GM23338 (cell line): ENCODE data around the gene STK4. TPM values are rescaled to one million over a fixed set of nuclear protein-coding genes. Genes with fewer than 3 reads are reported as not detected.

ENCODE experiments used
- ATAC-seq: fragments of 200-7000 bp; cut with Tn5 transposase; 3 replicates; pipeline ENCODE4 v1.9.1; 2020
- DNase-seq: peaks from one replicate; pipeline ENCODE4 v3.0.0-alpha.2; 2015; ENCODE audit warnings: low spot score
- H2AFZ ChIP-seq: fragments of 200-600 bp; sonication (generic); 2 replicates; pipeline ENCODE4 v1.8.0; 2016; ENCODE audit warnings: antibody characterized with exemption, mild to moderate bottlenecking, moderate library complexity
- H3F3A ChIP-seq: fragments of 200-600 bp; sonication (generic); replicated peaks from 2 replicates; pipeline ENCODE4 v1.8.0; 2017; ENCODE audit warnings: antibody characterized with exemption, mixed run types, low read depth
- H3K27ac ChIP-seq: fragments of 200-600 bp; sonication (generic); 2 replicates; pipeline ENCODE4 v1.6.1; 2016; ENCODE audit warnings: low read depth
- H3K27me3 ChIP-seq: fragments of 200-600 bp; sonication (generic); 2 replicates; pipeline ENCODE4 v1.8.0; 2016; ENCODE audit warnings: mild to moderate bottlenecking, mixed run types, moderate library complexity; ENCODE audit not compliant: insufficient read depth
- H3K36me3 ChIP-seq: fragments of 200-600 bp; sonication (generic); 2 replicates; pipeline ENCODE4 v1.8.0; 2016; ENCODE audit warnings: mild to moderate bottlenecking; ENCODE audit not compliant: insufficient read depth
- H3K4me1 ChIP-seq: fragments of 200-600 bp; sonication (generic); 2 replicates; pipeline ENCODE4 v1.8.0; 2016; ENCODE audit warnings: mild to moderate bottlenecking, moderate library complexity; ENCODE audit not compliant: insufficient read depth
- H3K4me2 ChIP-seq: fragments of 200-600 bp; sonication (generic); 2 replicates; pipeline ENCODE4 v1.7.1; 2017; ENCODE audit warnings: mixed run types
- H3K4me3 ChIP-seq: fragments of 200-600 bp; sonication (generic); 2 replicates; pipeline ENCODE4 v1.6.1; 2016; ENCODE audit warnings: mixed run types
- H3K79me2 ChIP-seq: fragments of 200-600 bp; sonication (generic); replicated peaks from 2 replicates; pipeline ENCODE4 v1.8.0; 2017; ENCODE audit warnings: mild to moderate bottlenecking; ENCODE audit not compliant: insufficient read depth
- H3K9me2 ChIP-seq: fragments of 200-600 bp; sonication (generic); 2 replicates; pipeline ENCODE4 v1.8.0; 2017; ENCODE audit not compliant: insufficient read depth
- H4K20me1 ChIP-seq: fragments of 200-600 bp; sonication (generic); replicated peaks from 2 replicates; pipeline ENCODE4 v1.8.0; 2017; ENCODE audit warnings: mild to moderate bottlenecking; ENCODE audit not compliant: insufficient read depth
- H3K27ac Mint-ChIP-seq: 2 replicates; pipeline ENCODE4 v1.8.0; 2020; ENCODE audit warnings: inconsistent platforms, mild to moderate bottlenecking, moderate library complexity, mixed read lengths
- H3K27me3 Mint-ChIP-seq: 3 replicates; pipeline ENCODE4 v1.8.0; 2022; ENCODE audit warnings: low read depth, mild to moderate bottlenecking, moderate library complexity, mixed read lengths, inconsistent platforms; ENCODE audit not compliant: insufficient read depth, poor library complexity
- H3K36me3 Mint-ChIP-seq: 3 replicates; pipeline ENCODE4 v1.8.0; 2021; ENCODE audit warnings: low read depth, mild to moderate bottlenecking, inconsistent platforms, moderate library complexity, mixed read lengths
- H3K4me1 Mint-ChIP-seq: 3 replicates; pipeline ENCODE4 v1.8.0; 2020; ENCODE audit warnings: mild to moderate bottlenecking, inconsistent platforms, mixed read lengths
- H3K4me3 Mint-ChIP-seq: 3 replicates; pipeline ENCODE4 v1.8.0; 2021; ENCODE audit warnings: moderate library complexity, mild to moderate bottlenecking, inconsistent platforms, mixed read lengths
- H3K9me3 Mint-ChIP-seq: 3 replicates; pipeline ENCODE4 v1.8.0; 2020; ENCODE audit warnings: moderate library complexity, mild to moderate bottlenecking, inconsistent platforms, mixed read lengths
- EZH2 ChIP-seq: fragments of 200-600 bp; sonication (generic); IDR thresholded peaks from one replicate; pipeline ENCODE4 v1.8.0; 2017; ENCODE audit warnings: antibody characterized with exemption, mild to moderate bottlenecking, low read depth; ENCODE audit not compliant: unreplicated experiment
- EZH2phosphoT487 ChIP-seq: fragments of 200-600 bp; sonication (generic); IDR thresholded peaks from one replicate; pipeline ENCODE4 v1.8.1; 2018; ENCODE audit warnings: antibody characterized with exemption; ENCODE audit not compliant: unreplicated experiment
- JUNB ChIP-seq: IDR thresholded peaks from one replicate; pipeline ENCODE4 v1.6.1; 2016; ENCODE audit warnings: antibody characterized with exemption; ENCODE audit not compliant: unreplicated experiment
- NANOG ChIP-seq: IDR thresholded peaks from 2 replicates; pipeline ENCODE4 v1.6.1; 2016; ENCODE audit warnings: antibody characterized with exemption, borderline replicate concordance
- POLR2AphosphoS5 ChIP-seq: IDR thresholded peaks from 2 replicates; pipeline ENCODE4 v1.6.1; 2016; ENCODE audit warnings: antibody characterized with exemption, low read depth
- STAT1 ChIP-seq: IDR thresholded peaks from one replicate; pipeline ENCODE4 v1.6.1; 2016; ENCODE audit warnings: antibody characterized with exemption; ENCODE audit not compliant: unreplicated experiment
- ZNF331 ChIP-seq: fragments of 250-450 bp; sonication (Bioruptor Pico); IDR thresholded peaks from 2 replicates; pipeline ENCODE4 v1.5.0; 2020; ENCODE audit warnings: low read depth, mild to moderate bottlenecking, moderate library complexity
- polyA plus RNA-seq: library from polyadenylated mRNA; unstranded; fragments of >200 nt; fragmentation: Nextera tagmentation; extraction: Ambion mirVana; gene quantifications from 2 replicates; pipeline ENCODE4 v1.2.1, GENCODE V29; 2016
- total RNA-seq: library from RNA; depleted of rRNA; stranded (reverse); fragments of >200 nt; shearing (Covaris generic); gene quantifications from 2 replicates; pipeline ENCODE4 v1.2.3, GENCODE V29; 2014
- TF ChIP-seq, protein P1 (sequence below), 2 experiments: fragments of 200-600 bp in 1 of 2; sonication (generic) in 1 of 2; conservative IDR thresholded peaks; 2 replicates each; pipeline versions ENCODE4 v1.5.1 to v1.6.1; 2016 to 2017; ENCODE audit warnings: antibody characterized with exemption in 2 of 2, low read depth in 2 of 2, mild to moderate bottlenecking in 2 of 2, moderate library complexity in 1 of 2
- TF ChIP-seq, protein P2 (sequence below): fragments of 250-450 bp; sonication (Bioruptor Pico); IDR thresholded peaks from 2 replicates; pipeline ENCODE4 v1.5.0; 2020; ENCODE audit warnings: mild to moderate bottlenecking, moderate library complexity
- TF ChIP-seq, protein P3 (sequence below): IDR thresholded peaks from one replicate; pipeline ENCODE4 v1.6.1; 2018; ENCODE audit warnings: antibody characterized with exemption; ENCODE audit not compliant: unreplicated experiment

The STK4 gene
- total and polyA plus RNA-seq, 2 experiments from 2014 or later: 37.7 to 58.7 TPM

DNA sequence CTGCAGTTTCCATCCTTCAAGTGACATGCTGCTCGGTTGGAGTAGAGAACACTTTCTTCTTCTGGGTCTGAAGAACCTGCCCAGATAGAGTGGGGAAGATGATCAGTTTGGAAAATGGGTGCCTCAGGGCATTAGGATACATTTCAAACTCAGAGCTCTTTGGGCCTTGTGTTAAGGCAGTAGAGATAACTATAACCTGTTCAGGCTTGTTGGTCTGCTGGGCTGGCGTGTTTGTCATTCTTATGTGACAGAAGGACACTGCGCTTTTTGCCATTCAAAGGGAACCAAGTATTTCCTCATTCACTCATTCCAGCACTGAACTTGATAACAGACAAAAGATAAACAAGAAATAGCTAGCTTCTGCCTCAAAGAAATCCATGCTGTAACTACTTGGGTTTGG, 9.9 kb upstream of the STK4 start:
- ATAC-seq (no peak), DNase-seq (no peak)
- Histone ChIP-seq H3K79me2 (peaks cover 28% of the 10 kb centered on the region), H3K4me1 (peaks cover 22% of the 10 kb centered on the region), H3K4me2 (no peak overlapping the region), H3K4me3 (no peak overlapping the region), H3K9me2 (no peaks in the 10 kb centered on the region), H3K27ac (no peak overlapping the region), H3K36me3 (peaks cover 24% of the 10 kb centered on the region), H4K20me1 (peaks cover 21% of the 10 kb centered on the region), H3F3A (no peaks in the 10 kb centered on the region), H3K27me3 (peaks cover 9% of the 10 kb centered on the region), H2AFZ (no peak overlapping the region)
- peaks cover 23% of the 10 kb centered on the region for H3K4me1 Mint-ChIP-seq
- no peak overlapping the region for H3K4me3 Mint-ChIP-seq
- H3K27ac Mint-ChIP-seq: no peak overlapping the region
- no peaks in the 10 kb centered on the region for H3K9me3 Mint-ChIP-seq
- peaks cover 52% of the 10 kb centered on the region for H3K36me3 Mint-ChIP-seq
- H3K27me3 Mint-ChIP-seq: peaks cover 3% of the 10 kb centered on the region
- TF ChIP-seq JUNB (no peak), STAT1 (no peak)
- TF ChIP-seq, protein P1, sequence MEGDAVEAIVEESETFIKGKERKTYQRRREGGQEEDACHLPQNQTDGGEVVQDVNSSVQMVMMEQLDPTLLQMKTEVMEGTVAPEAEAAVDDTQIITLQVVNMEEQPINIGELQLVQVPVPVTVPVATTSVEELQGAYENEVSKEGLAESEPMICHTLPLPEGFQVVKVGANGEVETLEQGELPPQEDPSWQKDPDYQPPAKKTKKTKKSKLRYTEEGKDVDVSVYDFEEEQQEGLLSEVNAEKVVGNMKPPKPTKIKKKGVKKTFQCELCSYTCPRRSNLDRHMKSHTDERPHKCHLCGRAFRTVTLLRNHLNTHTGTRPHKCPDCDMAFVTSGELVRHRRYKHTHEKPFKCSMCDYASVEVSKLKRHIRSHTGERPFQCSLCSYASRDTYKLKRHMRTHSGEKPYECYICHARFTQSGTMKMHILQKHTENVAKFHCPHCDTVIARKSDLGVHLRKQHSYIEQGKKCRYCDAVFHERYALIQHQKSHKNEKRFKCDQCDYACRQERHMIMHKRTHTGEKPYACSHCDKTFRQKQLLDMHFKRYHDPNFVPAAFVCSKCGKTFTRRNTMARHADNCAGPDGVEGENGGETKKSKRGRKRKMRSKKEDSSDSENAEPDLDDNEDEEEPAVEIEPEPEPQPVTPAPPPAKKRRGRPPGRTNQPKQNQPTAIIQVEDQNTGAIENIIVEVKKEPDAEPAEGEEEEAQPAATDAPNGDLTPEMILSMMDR (conservative IDR thresholded peaks at IDR 0.05; ENCODE audit: low read depth in 2 of 2): no peak

DNA sequence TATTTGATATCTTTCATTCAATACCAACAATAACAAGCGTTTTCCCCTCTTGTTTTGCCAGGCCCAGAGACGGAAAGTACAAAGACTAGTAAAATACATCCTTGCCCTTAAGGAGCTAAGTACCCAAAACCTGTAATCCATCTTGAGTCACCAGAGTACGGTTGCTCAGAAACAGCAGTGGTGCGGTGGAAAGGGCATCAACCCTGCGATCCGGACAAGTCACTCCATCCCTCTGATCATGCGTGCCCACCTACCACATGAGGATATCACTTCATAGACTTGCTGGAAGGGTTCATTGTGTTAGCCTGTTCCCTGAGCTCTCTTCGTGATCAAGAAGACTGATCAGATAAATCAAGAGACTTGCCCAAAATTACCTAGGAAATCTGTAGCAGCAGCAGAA, 8.0 kb upstream of the STK4 start:
- no peak overlapping the region for H3K27ac Mint-ChIP-seq
- TF ChIP-seq, protein P2, sequence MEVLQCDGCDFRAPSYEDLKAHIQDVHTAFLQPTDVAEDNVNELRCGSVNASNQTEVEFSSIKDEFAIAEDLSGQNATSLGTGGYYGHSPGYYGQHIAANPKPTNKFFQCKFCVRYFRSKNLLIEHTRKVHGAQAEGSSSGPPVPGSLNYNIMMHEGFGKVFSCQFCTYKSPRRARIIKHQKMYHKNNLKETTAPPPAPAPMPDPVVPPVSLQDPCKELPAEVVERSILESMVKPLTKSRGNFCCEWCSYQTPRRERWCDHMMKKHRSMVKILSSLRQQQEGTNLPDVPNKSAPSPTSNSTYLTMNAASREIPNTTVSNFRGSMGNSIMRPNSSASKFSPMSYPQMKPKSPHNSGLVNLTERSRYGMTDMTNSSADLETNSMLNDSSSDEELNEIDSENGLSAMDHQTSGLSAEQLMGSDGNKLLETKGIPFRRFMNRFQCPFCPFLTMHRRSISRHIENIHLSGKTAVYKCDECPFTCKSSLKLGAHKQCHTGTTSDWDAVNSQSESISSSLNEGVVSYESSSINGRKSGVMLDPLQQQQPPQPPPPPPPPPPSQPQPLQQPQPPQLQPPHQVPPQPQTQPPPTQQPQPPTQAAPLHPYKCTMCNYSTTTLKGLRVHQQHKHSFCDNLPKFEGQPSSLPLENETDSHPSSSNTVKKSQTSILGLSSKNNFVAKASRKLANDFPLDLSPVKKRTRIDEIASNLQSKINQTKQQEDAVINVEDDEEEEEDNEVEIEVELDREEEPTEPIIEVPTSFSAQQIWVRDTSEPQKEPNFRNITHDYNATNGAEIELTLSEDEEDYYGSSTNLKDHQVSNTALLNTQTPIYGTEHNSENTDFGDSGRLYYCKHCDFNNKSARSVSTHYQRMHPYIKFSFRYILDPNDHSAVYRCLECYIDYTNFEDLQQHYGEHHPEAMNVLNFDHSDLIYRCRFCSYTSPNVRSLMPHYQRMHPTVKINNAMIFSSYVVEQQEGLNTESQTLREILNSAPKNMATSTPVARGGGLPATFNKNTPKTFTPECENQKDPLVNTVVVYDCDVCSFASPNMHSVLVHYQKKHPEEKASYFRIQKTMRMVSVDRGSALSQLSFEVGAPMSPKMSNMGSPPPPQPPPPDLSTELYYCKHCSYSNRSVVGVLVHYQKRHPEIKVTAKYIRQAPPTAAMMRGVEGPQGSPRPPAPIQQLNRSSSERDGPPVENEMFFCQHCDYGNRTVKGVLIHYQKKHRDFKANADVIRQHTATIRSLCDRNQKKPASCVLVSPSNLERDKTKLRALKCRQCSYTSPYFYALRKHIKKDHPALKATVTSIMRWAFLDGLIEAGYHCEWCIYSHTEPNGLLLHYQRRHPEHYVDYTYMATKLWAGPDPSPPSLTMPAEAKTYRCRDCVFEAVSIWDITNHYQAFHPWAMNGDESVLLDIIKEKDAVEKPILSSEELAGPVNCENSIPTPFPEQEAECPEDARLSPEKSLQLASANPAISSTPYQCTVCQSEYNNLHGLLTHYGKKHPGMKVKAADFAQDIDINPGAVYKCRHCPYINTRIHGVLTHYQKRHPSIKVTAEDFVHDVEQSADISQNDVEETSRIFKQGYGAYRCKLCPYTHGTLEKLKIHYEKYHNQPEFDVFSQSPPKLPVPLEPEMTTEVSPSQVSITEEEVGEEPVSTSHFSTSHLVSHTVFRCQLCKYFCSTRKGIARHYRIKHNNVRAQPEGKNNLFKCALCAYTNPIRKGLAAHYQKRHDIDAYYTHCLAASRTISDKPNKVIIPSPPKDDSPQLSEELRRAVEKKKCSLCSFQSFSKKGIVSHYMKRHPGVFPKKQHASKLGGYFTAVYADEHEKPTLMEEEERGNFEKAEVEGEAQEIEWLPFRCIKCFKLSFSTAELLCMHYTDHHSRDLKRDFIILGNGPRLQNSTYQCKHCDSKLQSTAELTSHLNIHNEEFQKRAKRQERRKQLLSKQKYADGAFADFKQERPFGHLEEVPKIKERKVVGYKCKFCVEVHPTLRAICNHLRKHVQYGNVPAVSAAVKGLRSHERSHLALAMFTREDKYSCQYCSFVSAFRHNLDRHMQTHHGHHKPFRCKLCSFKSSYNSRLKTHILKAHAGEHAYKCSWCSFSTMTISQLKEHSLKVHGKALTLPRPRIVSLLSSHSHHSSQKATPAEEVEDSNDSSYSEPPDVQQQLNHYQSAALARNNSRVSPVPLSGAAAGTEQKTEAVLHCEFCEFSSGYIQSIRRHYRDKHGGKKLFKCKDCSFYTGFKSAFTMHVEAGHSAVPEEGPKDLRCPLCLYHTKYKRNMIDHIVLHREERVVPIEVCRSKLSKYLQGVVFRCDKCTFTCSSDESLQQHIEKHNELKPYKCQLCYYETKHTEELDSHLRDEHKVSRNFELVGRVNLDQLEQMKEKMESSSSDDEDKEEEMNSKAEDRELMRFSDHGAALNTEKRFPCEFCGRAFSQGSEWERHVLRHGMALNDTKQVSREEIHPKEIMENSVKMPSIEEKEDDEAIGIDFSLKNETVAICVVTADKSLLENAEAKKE (CRISPR knock-in tag): no peak
- no peak for TF ChIP-seq POLR2AphosphoS5
- no peak for TF ChIP-seq EZH2
- TF ChIP-seq ZNF331 (CRISPR knock-in tag): no peak
- no peak for TF ChIP-seq NANOG
- TF ChIP-seq, protein P3, sequence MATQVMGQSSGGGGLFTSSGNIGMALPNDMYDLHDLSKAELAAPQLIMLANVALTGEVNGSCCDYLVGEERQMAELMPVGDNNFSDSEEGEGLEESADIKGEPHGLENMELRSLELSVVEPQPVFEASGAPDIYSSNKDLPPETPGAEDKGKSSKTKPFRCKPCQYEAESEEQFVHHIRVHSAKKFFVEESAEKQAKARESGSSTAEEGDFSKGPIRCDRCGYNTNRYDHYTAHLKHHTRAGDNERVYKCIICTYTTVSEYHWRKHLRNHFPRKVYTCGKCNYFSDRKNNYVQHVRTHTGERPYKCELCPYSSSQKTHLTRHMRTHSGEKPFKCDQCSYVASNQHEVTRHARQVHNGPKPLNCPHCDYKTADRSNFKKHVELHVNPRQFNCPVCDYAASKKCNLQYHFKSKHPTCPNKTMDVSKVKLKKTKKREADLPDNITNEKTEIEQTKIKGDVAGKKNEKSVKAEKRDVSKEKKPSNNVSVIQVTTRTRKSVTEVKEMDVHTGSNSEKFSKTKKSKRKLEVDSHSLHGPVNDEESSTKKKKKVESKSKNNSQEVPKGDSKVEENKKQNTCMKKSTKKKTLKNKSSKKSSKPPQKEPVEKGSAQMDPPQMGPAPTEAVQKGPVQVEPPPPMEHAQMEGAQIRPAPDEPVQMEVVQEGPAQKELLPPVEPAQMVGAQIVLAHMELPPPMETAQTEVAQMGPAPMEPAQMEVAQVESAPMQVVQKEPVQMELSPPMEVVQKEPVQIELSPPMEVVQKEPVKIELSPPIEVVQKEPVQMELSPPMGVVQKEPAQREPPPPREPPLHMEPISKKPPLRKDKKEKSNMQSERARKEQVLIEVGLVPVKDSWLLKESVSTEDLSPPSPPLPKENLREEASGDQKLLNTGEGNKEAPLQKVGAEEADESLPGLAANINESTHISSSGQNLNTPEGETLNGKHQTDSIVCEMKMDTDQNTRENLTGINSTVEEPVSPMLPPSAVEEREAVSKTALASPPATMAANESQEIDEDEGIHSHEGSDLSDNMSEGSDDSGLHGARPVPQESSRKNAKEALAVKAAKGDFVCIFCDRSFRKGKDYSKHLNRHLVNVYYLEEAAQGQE: no peak
- no peak for TF ChIP-seq EZH2phosphoT487

More for the DNA sequence above, 8.0 kb upstream of the STK4 start:
- DNase-seq (no peak), ATAC-seq (no peak)
- no peaks in the 10 kb centered on the region for H3F3A ChIP-seq
- peaks cover 28% of the 10 kb centered on the region for H3K79me2 ChIP-seq
- peaks cover 30% of the 10 kb centered on the region for H3K4me1 ChIP-seq
- no peak overlapping the region for H3K27ac ChIP-seq
- no peak overlapping the region for H2AFZ ChIP-seq
- H3K36me3 ChIP-seq: peaks cover 15% of the 10 kb centered on the region
- Mint-ChIP-seq H3K27me3 (peaks cover 9% of the 10 kb centered on the region), H3K4me1 (peaks cover 30% of the 10 kb centered on the region), H3K4me3 (peak overlapping the region; percentile 97), H3K36me3 (peaks cover 33% of the 10 kb centered on the region), H3K9me3 (no peaks in the 10 kb centered on the region)
- no peak overlapping the region for H3K4me3 ChIP-seq
- peaks cover 14% of the 10 kb centered on the region for H4K20me1 ChIP-seq
- no peaks in the 10 kb centered on the region for H3K9me2 ChIP-seq
- H3K4me2 ChIP-seq: peak overlapping the region; percentile 32; the same call in 1 of the 2 replicates
- peaks cover 26% of the 10 kb centered on the region for H3K27me3 ChIP-seq
